SU-DHL-6 (cell line): Measurements from ENCODE around the gene EDA.

Experiments used
- H2AFZ ChIP-seq: fragments of 200-600 bp; sonication (generic); 2 replicates; pipeline ENCODE4 v1.6.1; 2014; ENCODE audit warnings: low read depth, mild to moderate bottlenecking, moderate library complexity, mixed read lengths, antibody characterized with exemption, low read length; ENCODE audit not compliant: severe bottlenecking
- H3F3A ChIP-seq: fragments of 200-600 bp; shearing (Covaris generic); 2 replicates; pipeline ENCODE4 v1.6.0; 2016; ENCODE audit warnings: antibody characterized with exemption, mild to moderate bottlenecking; ENCODE audit not compliant: insufficient read depth
- H3K27ac ChIP-seq: fragments of 200-600 bp; sonication (generic); 2 replicates; pipeline ENCODE4 v1.5.1; 2016; ENCODE audit warnings: low read depth, mild to moderate bottlenecking, low read length, moderate library complexity, mixed read lengths
- H3K27me3 ChIP-seq: fragments of 200-600 bp; sonication (generic), shearing (Covaris generic); 2 replicates; pipeline ENCODE4 v1.6.0; 2014; ENCODE audit warnings: mild to moderate bottlenecking, low read length
- H3K36me3 ChIP-seq: fragments of 200-600 bp; sonication (generic); 2 replicates; pipeline ENCODE4 v1.6.1; 2014; ENCODE audit warnings: mild to moderate bottlenecking, low read length, mixed read lengths
- H3K4me2 ChIP-seq: fragments of 300-600, 200-600 bp; shearing (Covaris generic), sonication (generic); 2 replicates; pipeline ENCODE4 v1.6.0; 2014; ENCODE audit warnings: low read length, low read depth, mild to moderate bottlenecking; ENCODE audit not compliant: poor library complexity, severe bottlenecking
- H3K4me3 ChIP-seq: fragments of 200-600 bp; sonication (generic); 2 replicates; pipeline ENCODE4 v1.5.1; 2014; ENCODE audit warnings: antibody characterized with exemption, low read length, mild to moderate bottlenecking, mixed read lengths; ENCODE audit not compliant: insufficient read depth, poor library complexity, severe bottlenecking
- H3K79me2 ChIP-seq: fragments of 200-600 bp; sonication (generic); 2 replicates; pipeline ENCODE4 v1.6.1; 2014; ENCODE audit warnings: mild to moderate bottlenecking, low read length, moderate library complexity; ENCODE audit not compliant: insufficient read depth
- H3K9ac ChIP-seq: fragments of 200-600 bp; sonication (generic); 2 replicates; pipeline ENCODE4 v1.7.0; 2014; ENCODE audit warnings: mild to moderate bottlenecking, low read length
- H3K9me2 ChIP-seq: fragments of 200-600 bp; sonication (generic); replicated peaks from 2 replicates; pipeline ENCODE4 v1.6.1; 2014; ENCODE audit warnings: low read length; ENCODE audit not compliant: insufficient read depth
- H3K9me3 ChIP-seq: fragments of 200-600 bp; sonication (generic); 2 replicates; pipeline ENCODE4 v1.6.1; 2014; ENCODE audit warnings: low read length, mixed read lengths; ENCODE audit not compliant: insufficient read depth
- H4K20me1 ChIP-seq: fragments of 200-600 bp; sonication (generic); 2 replicates; pipeline ENCODE4 v1.6.1; 2014; ENCODE audit warnings: low read depth, mild to moderate bottlenecking, antibody characterized with exemption, low read length, moderate library complexity, mixed read lengths
- CTCF ChIP-seq: fragments of 200-600 bp; sonication (generic); IDR thresholded peaks from one replicate; pipeline ENCODE4 v1.5.1; 2017; ENCODE audit warnings: antibody characterized with exemption, mild to moderate bottlenecking, low read length, moderate library complexity; ENCODE audit not compliant: insufficient read depth, poor library complexity, severe bottlenecking
- EZH2phosphoT487 ChIP-seq: fragments of 200-600 bp; sonication (generic), shearing (Covaris generic); conservative IDR thresholded peaks from 2 replicates; pipeline ENCODE4 v1.6.1; 2018; ENCODE audit warnings: mild to moderate bottlenecking, antibody characterized with exemption, low read length, moderate library complexity, mixed read lengths

Gene EDA

GRCh38 chrX:69607616-69608015 is 8.3 kb upstream of the EDA start:
- Histone ChIP-seq H4K20me1 (no peaks in the 10 kb centered on the region), H3K4me3 (no peak overlapping the region), H3K9me3 (no peaks in the 10 kb centered on the region), H3K79me2 (no peaks in the 10 kb centered on the region), H3K9ac (no peak overlapping the region), H3K27me3 (no peaks in the 10 kb centered on the region), H3K4me2 (no peak overlapping the region), H3K9me2 (no peaks in the 10 kb centered on the region), H3K36me3 (no peaks in the 10 kb centered on the region), H3K27ac (no peak overlapping the region), H3F3A (no peaks in the 10 kb centered on the region), H2AFZ (no peak overlapping the region)
- TF ChIP-seq CTCF (no peak), EZH2phosphoT487 (no peak)

- Histone ChIP-seq H3K27ac (no peak overlapping the region), H3K36me3 (no peaks in the 10 kb centered on the region), H4K20me1 (no peaks in the 10 kb centered on the region), H3K4me2 (no peak overlapping the region), H3K9ac (no peak overlapping the region), H3K79me2 (no peaks in the 10 kb centered on the region), H3K9me3 (no peaks in the 10 kb centered on the region), H3K27me3 (no peaks in the 10 kb centered on the region), H3F3A (no peaks in the 10 kb centered on the region), H3K9me2 (no peaks in the 10 kb centered on the region), H2AFZ (no peak overlapping the region), H3K4me3 (no peak overlapping the region)
- TF ChIP-seq CTCF = no peak
- no peak for TF ChIP-seq EZH2phosphoT487
Observed at GRCh38 chrX:69613946-69614345, 2.0 kb upstream of the EDA start.

- Histone ChIP-seq H4K20me1 (no peaks in the 10 kb centered on the region), H3K4me2 (no peak overlapping the region), H3K36me3 (no peaks in the 10 kb centered on the region), H3K27me3 (no peaks in the 10 kb centered on the region), H3K4me3 (no peak overlapping the region), H3K9me3 (no peaks in the 10 kb centered on the region), H3K27ac (no peak overlapping the region), H3K9ac (no peak overlapping the region), H3K79me2 (no peaks in the 10 kb centered on the region), H3F3A (no peaks in the 10 kb centered on the region), H2AFZ (no peak overlapping the region), H3K9me2 (no peaks in the 10 kb centered on the region)
- no peak for TF ChIP-seq CTCF
- no peak for TF ChIP-seq EZH2phosphoT487
Observed at GRCh38 chrX:69614886-69615285, 1.0 kb upstream of the EDA start.

- no peaks in the 10 kb centered on the region for H3K9me3 ChIP-seq
- no peak overlapping the region for H3K4me2 ChIP-seq
- H3K9me2 ChIP-seq = no peaks in the 10 kb centered on the region
- no peak overlapping the region for H3K9ac ChIP-seq
- no peaks in the 10 kb centered on the region for H3K27me3 ChIP-seq
- H3K4me3 ChIP-seq = no peak overlapping the region
- H4K20me1 ChIP-seq = no peaks in the 10 kb centered on the region
- H2AFZ ChIP-seq = no peak overlapping the region
- no peak for TF ChIP-seq CTCF
- TF ChIP-seq EZH2phosphoT487 = no peak
- no peak overlapping the region for H3K27ac ChIP-seq
- H3F3A ChIP-seq = no peaks in the 10 kb centered on the region
- H3K36me3 ChIP-seq = no peaks in the 10 kb centered on the region
- H3K79me2 ChIP-seq = no peaks in the 10 kb centered on the region
Observed at GRCh38 chrX:69615342-69615741, 571 bp upstream of the EDA start.
